GM21381 (cell line): ENCODE data around the gene CDC42BPB.

Experiments
- ATAC-seq: cut with Tn5 transposase; IDR thresholded peaks from one replicate; pipeline ENCODE4 v1.9.1; 2021; ENCODE audit warnings: mild to moderate bottlenecking, moderate library complexity; ENCODE audit not compliant: unreplicated experiment

Gene CDC42BPB

DNA sequence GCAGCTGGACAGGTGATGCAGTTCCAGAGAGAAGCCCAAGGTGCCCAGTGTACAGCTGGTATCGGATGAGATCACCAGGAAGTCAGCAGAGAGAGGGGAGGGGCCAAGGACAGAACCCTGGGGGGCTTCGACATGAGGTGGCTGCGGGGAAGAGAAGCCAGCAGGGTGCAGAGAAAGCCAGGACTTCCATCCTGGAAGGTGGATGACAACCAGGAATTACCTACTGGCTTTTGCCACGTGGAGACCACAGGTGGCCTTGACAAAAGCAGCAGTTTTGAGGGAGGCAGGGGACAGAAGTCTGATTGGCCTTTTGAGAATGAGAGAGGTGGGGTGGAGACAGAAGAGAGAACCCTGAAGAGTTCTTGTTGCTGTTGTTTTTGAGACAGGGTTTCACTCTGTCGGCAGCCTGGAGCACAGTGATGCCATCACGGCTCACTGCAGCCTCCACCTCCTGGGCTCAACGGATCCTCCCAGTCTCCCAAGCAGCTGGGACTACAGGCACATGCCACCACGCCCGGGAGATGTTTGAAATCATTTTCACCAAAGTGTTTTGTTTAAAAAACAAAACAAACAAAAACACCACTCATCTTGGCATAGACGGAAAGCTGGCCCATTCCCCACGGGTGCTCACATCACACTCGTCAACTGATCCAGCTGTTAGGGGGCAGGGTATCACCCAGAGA, 35.2 kb downstream of the CDC42BPB start:
- ATAC-seq, result no peak

DNA sequence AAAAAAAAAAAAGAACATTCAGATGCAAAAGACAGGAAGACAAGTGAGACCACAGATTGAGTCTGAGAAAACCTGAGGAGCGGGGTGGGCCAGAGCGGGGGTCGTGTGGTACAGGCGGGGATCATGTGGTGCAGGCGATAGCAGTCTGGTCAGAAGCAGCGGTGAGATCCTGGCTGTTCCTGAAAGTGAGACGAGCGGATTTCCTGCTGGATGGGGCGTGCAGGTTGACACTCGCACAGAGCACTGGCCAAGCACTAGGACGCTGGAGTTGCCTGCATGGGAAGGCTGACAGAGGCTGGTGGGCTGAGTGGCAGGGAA, 35.7 kb downstream of the CDC42BPB start:
- no peak for ATAC-seq

DNA sequence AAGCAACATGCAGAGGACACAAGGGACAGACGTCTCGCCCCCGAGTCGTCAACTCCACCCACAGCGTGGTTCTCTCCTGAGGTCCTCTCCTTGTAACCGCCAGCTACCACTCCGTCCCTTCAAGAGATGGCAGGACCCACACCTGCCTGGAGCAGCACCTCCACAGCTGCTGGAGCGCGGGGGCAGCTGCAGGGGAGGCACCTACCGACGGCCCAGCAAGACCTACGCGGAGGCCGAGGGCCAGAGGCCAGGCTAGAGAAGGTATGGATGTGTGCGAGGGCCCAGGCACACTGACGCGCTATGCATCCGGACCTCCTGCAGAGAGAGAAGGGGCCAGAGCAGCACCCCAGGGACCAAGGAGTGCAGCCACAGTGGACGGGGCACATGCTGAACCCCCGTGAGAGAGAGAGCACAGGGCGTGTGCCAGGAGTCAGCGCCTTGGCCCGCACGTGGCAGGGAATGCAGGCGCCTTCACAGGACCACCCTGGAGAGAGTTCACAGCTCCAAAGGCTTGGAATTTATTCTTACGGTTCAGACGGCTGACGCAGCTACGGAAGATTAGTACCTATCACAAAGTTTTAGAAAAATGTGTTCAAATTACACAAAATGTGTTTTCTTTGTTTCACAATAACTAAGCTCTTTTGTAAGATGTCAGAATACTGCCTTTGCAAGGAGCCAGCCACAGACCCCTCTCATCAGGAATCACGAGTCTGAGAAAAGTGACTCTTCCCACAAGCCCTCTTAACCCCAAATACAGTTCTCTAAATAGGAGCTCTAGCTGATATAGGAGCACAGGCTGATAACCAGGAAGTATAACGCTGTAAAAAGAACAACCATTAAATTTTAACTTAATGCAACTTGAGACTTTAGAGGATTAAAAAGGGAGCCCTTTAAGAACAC, 36.8 kb downstream of the CDC42BPB start:
- ATAC-seq, result no peak

DNA sequence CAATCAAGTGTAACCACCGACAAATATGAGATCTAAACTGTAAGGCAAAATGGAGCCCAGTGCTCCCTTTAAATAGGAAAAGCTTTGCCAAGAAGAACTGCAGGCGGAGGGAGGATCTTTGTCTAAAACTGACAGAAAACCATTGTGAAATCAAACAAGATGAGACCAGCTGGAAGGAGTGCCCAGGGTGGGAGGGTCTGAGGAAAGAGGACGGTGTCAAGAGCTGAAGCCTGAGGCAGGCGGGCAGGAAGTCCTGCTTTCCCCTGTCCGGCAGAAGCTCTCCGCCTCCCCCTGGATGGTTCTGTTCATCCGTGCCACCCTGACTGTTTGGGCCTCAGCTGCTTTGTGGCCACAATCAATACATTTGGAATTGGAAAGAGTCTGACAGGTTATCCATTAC, 37.5 kb downstream of the CDC42BPB start:
- no peak for ATAC-seq

DNA sequence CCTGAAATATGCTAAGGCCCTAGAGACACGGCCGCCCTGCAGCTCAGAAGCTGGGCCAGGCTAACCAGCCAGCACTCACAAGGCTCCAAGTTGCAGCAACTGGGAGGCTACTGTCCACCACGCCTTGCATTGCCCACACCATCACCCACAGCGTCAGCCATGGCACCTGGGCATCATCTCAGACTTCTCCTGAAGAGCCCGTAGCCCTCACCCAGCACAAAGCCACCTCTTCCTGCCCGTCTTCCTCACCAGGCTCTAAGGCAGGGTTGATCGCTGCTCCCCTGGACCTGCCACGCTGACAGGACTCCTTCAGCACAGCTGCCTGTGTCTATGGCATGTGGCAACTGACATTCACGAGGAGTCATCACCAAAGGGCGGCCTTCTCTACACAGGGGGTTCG, 38.1 kb downstream of the CDC42BPB start:
- no peak for ATAC-seq

DNA sequence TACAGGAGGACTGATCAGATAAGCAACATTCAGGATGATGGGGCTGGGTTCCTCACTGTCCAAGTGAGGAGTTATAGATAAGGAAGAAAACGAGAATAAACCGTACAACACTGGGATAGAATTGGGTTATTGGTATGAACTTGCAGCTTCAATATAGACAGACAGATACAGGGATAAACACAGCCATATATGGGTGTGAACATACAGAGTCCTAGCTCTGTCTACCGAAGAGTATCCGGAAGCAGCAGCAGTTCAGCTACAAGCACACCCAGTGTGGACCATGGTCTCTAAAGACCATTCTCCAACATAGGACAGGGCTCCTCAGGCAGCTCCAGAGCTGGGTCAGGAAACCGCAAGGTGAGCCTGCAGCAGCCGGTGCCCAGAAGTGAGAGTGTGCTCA, 40.8 kb downstream of the CDC42BPB start:
- no peak for ATAC-seq

DNA sequence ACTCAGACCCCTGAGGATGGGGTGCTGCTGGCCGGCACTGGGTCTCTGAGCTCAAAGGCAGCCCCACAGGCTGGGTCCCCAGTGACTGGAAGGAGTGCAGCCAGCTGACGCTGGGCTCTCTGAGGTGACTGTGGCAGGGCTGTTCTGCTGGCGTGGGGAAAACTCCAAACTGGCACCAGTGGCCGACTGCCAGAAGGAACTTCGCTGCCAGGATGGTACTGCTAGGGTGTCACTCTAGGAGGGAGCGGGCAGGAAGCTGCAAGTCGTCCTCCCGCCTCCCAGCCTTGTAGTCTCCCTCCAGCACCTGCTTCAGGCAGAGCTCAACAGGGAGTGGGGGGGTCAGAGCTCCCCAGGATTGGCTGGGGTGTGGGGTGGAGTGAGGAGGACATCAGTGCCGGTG, 41.3 kb downstream of the CDC42BPB start:
- no peak for ATAC-seq

DNA sequence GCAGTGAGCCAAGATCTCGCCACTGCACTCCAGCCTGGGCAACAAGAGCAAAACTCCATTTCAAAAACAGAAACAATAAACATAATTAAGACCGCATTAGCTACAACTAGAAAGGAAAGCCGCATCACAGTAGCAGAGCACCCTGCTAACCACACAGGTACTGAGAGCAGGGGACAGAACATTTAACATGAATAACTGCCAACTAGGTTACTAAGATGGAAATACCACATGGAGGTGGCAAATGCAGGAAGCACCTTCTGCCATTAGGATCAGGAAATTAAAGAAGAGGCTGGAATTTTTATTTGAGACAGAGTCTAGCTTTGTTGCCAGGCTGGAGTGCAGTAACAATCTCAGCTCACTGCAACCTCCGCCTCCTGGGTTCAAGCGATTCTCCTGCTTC, 41.9 kb downstream of the CDC42BPB start:
- ATAC-seq, result no peak

DNA sequence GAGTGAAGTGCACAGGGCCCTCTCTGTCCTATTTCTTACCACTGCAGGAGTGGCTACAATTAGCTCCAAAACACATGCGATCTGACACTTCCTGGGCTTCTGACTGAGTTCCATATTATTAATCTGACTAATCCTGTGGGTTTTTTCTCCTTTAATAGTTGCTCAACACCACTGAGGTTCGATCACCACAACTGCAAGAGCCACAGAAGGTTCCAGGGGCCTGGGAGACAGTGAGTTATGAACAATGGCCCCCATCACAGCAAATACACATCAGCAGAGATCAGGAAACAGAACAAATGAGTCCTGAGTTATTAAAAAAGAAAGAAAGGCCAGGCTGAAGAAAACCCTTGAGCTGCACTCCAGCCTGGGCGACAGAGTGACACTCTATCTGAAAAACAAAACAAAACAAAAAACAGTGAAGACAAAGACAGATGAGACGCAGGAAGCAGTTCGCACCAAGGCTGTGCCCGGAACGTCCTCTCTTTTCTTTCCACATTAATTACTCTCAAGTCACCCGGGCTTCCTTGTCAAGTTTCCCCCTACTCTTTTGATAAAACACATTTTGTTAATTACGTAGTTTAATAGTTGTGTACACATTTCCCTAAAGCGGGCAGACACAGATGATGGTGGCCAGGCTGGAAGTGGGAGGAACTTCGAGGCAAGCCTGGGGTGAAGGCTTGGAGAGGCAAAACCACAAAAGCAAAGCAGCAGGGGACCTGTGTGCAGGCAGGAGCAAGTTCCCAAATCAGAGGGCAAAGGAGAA, 42.7 kb downstream of the CDC42BPB start:
- ATAC-seq, result no peak

DNA sequence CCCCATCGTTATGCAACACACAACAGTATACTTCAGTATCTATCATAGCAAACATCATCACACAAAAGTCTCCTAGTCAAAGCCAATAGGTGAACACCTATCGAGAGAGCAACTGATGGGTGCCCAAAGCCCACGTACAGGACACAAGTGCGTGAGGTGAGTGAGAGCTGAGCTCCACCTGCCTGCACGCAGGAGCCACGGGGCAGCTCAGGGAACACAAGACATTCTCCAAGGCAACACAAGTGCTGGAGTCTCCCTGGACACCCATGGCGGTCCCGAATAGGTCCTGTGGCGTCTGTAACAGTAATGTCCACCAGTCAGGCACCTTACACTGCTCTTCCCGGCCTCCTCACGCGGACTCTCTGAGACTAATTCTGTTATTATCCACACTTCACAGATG, 44.3 kb downstream of the CDC42BPB start:
- ATAC-seq, result no peak

DNA sequence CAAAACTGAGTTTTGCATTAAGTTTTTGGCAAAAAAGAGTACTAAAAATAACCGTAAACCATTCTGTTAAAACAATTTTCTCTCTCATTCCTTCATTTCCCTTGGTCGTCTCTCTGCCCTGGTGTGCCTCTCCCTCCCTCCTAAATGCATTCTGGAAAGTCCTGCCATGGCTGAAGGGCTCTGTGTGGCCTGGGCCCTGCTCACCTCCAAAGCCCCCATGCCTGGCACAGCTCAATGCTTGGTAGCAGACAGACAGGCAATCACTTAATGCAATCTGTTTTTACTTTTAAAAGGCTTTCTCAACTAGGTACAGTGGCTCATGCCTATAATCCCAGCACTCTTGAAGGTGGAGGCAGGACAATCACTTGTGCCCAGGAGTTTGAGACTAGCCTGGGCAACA, 47.8 kb downstream of the CDC42BPB start:
- ATAC-seq, result no peak

DNA sequence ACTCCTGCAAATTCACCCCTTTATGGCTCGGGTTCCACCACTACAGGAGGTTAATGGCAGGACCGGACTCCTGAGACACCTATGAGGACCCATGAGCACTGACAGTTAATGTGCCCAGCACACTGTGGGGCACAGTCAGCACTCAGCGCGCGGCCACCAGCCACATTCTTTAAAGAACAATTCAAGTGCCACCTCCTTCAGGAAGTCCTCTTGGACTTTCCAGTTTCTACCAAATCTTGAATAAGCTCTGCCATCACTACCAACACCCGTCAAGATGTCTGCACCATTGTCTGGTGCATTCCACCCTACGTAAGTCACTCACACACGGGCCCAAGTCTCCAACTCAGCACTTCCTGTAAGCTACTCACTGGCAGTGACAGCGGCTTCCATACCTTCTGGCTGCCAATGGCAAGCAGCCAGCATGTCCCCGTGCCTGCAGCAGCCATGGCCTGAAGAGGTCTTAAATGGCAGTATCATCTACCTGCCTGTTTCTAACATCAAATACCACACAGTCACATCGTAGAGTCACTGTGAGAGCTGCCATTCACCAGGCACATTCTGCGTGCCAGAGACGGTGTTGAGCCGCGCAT, 48.5 kb downstream of the CDC42BPB start:
- no peak for ATAC-seq

DNA sequence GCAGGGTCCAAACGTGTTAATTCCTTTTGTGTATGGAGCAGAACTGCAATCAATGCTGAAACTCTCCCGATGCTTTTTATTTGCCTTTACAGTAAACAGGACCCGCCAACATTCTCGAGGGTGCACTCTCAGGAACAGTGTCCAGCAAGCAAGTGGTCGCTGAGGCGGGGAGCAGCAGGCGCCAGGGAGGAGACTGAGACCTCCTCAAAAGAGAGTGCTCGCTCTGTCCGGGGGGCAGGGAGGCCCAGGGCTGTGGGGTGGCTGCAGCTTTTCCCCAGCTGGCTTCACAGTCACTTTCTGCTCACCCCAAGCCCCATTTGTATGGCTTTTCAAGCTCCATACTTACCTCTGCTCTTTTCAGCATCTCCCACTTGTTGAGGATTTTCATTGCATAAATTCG, 49.2 kb downstream of the CDC42BPB start:
- no peak for ATAC-seq

DNA sequence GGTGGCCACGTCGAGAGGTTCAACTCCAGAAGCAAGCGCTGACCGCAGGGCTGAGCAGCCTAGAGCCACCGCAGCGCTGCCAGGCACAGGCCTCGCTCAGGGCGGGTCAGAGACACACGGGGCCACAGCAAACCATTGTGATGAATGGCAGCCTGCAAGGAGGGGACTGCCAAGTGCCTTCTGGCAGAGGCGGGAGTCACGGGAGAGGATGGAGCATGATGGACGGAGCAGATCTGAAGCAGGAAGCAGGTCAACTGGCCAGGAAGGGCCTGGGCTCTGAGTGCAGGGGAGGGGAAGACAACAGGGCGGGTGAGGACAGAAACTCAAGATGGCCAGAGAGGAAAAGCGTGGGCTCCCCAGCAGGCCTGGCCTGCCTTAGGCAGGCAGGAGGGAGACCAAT, 49.8 kb downstream of the CDC42BPB start:
- no peak for ATAC-seq

DNA sequence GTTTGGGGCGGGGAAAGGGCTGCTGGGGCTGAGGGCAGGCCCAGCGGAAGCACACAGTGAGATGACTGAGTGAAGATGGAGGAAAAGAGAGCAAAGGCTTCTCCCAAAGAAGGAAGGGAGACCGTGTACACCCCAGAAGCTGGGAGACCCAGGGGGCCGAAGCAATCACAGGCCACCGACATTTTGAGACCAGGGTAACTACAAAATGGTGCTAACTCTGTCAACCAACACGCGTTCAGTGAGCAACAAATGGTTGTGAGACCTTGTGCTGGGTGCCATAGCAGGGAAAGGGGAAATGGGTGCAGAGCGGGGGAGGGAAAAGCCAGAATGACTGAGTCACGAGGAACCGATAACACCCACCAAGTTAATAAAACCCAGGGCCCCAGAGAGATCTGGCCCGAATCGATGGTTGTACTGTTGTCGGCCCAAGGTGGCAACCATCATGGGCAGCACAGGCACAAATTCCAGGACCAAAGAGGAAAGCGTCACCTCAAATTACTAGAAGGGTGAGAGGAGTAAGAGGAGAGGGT, 50.3 kb downstream of the CDC42BPB start:
- no peak for ATAC-seq

DNA sequence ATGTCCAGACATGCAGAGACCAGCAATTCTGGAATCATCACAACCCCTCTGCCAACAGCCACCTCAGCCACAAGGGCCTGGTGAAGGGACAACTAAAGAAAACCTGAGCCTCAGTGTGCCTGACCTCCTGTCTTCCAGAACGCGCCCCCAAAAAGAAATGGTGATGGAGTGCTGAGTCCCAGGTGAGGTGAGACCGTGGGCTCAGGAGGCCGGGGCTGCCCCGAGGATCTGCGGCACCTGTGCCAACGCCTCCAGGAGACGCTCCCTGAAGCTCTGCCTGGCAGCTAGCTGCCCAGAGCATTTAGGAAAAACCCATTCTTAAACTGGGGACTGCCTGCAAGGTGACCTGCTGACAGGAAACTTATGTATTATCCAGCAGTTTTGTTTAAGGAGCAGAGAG, 51.2 kb downstream of the CDC42BPB start:
- ATAC-seq, result no peak

DNA sequence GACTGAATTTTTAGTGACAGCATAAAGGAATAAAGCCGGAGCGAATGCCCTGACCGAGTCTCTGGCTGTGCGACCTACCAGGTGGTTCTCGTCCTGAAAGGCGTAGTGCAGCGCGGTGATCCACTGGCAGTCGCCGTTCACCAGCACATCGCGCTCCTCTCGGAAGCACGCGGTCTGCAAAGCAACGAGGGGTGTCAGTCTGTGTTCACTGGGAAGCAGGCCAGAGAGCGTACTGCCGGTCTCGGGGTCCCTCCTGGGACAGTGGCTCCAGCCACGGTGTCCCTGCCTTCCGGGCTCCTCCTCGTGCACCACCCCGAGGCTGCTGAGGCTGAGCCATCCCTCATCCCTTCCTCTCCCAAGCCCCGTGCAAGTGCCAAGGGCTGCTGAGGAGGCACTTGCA, 53.5 kb downstream of the CDC42BPB start:
- ATAC-seq, result no peak

DNA sequence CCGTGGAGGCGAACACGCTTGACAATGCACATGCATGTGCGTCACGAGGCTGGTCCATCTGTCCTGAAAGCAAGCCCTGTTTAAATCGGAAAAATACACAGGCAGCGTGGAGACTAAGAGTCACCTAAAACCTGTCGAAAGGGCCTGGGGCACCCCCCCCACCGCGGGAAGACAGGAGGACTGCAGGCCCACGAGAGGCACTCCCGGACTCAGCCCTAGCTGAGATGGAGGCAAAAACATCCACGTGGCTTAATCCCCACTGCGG, 54.1 kb downstream of the CDC42BPB start:
- ATAC-seq, result no peak

DNA sequence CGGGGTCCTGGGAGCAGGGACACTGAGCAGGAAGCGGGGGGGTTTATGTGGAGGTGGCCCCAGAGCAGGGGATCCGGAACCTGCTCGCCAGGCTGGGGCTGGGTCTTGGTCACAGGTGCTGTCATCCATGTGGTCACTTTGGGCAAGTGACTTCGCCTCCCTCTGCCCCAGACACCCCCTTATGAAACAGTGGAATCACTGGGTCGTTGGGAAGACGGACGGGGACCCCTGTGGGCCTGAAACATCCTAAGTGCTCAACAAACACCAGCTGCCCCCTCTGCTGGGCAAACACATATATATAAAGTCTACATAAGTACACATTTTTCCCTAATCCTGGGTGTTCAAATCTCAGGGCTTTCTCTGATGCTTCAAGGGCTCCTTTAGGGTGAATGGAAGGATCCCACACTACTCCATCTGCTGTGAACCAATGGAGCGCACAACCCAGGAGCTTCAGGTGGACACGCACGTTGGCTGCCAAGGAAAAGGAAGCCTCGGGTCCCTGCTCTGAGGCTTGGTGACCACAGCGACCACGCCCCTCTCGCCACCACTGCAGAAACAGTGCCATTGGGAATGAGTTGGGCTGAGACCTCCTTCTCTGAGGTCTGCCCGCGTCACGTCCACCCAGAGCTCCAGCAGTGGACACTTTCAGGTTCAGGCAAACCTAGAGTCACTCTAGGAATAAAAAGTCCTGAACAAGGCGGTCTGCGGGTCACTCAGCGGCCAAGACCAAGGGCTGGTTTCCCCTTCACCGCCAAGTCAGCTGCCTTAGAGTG, 54.6 kb downstream of the CDC42BPB start:
- no peak for ATAC-seq

DNA sequence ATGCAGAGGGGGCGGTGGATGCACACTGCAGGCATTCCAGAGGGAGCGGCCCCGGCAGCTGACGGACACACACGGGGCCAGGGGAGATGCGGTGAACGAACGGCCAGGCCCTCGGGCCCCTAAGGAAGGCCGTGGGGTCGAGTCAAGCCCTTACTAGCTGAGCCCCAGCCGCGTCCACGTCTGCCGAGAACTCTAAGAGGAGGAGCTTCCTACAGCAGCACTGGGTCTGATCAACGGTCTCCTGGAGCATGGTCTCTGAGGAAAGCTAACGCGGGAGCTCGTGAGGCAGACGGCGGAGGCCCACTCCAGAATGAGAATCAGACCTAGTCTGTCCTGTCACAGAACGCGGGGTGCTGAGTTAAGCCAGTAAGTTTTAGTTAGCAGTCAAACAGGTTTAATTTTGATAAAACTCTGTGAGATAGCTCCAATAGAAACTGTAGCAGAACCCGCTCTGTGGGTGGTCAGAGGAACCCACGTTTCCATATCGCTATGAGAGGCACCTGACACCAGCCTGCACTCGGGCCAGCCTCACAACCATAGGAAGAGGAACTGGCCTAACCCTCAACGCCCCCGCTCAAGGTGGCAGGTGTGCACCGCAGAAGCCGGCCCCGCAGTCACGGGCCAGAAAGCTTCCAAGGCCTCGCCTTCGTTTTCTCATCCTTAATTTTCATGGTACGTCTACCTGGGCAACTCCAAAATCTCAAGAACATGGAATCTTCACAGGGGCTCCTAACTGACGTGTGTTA, 55.5 kb downstream of the CDC42BPB start:
- ATAC-seq, result no peak
